SK-N-SH treated with all-trans-retinoic acid at 6 μM for 48 hours (cell line): Measurements from ENCODE around the gene BLVRB.

ENCODE experiments used
- ESRRG ChIP-seq: fragments of 250-450 bp; sonication (Bioruptor Pico); IDR thresholded peaks from 2 replicates; pipeline ENCODE4 v1.6.1; 2021; ENCODE audit warnings: mild to moderate bottlenecking
- OSR1 ChIP-seq: fragments of 250-450 bp; sonication (Bioruptor Pico); IDR thresholded peaks from 2 replicates; pipeline ENCODE4 v1.8.0; 2022; ENCODE audit warnings: moderate library complexity, mild to moderate bottlenecking, inconsistent platforms
- SNAI2 ChIP-seq: fragments of 250-450 bp; sonication (Bioruptor Pico); IDR thresholded peaks from 2 replicates; pipeline ENCODE4 v1.5.0; 2020; ENCODE audit warnings: mild to moderate bottlenecking, moderate library complexity
- TCF4 ChIP-seq: fragments of 250-450 bp; sonication (Bioruptor Pico); IDR thresholded peaks from 2 replicates; pipeline ENCODE4 v1.8.0; 2021; ENCODE audit warnings: mild to moderate bottlenecking, moderate library complexity, borderline replicate concordance
- ZFP30 ChIP-seq: fragments of 450-650 bp; formaldehyde crosslinking; IDR thresholded peaks from 2 replicates; pipeline ENCODE4 v1.5.0; 2022; ENCODE audit warnings: mild to moderate bottlenecking, moderate library complexity
- TF ChIP-seq, protein P1 (sequence below): fragments of 250-450 bp; sonication (Bioruptor Pico); IDR thresholded peaks from 2 replicates; pipeline ENCODE4 v1.5.1; 2020; ENCODE audit warnings: low read depth, mild to moderate bottlenecking, moderate library complexity
- TF ChIP-seq, protein P2 (sequence below): fragments of 250-450 bp; sonication (Bioruptor Pico); IDR thresholded peaks from 2 replicates; pipeline ENCODE4 v1.8.0; 2020; ENCODE audit warnings: mild to moderate bottlenecking, moderate library complexity, borderline replicate concordance
- TF ChIP-seq, protein P3 (sequence below): fragments of 250-450 bp; sonication (Bioruptor Pico); IDR thresholded peaks from 2 replicates; pipeline ENCODE4 v1.8.0; 2021; ENCODE audit warnings: low read depth, mild to moderate bottlenecking, moderate library complexity, borderline replicate concordance
- TF ChIP-seq, protein P4 (sequence below): fragments of 250-450 bp; sonication (Bioruptor Pico); IDR thresholded peaks from 2 replicates; pipeline ENCODE4 v1.5.0; 2020; ENCODE audit warnings: mild to moderate bottlenecking, moderate library complexity

- TF ChIP-seq, protein P1, sequence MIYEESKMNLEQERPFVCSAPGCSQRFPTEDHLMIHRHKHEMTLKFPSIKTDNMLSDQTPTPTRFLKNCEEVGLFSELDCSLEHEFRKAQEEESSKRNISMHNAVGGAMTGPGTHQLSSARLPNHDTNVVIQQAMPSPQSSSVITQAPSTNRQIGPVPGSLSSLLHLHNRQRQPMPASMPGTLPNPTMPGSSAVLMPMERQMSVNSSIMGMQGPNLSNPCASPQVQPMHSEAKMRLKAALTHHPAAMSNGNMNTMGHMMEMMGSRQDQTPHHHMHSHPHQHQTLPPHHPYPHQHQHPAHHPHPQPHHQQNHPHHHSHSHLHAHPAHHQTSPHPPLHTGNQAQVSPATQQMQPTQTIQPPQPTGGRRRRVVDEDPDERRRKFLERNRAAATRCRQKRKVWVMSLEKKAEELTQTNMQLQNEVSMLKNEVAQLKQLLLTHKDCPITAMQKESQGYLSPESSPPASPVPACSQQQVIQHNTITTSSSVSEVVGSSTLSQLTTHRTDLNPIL (CRISPR knock-in tag), result no peak
- TF ChIP-seq ESRRG (no peak), SNAI2 (CRISPR knock-in tag) (no peak), ZFP30 (CRISPR knock-in tag) (no peak), OSR1 (CRISPR knock-in tag) (no peak), TCF4 (CRISPR knock-in tag) (no peak)
- TF ChIP-seq, protein P2, sequence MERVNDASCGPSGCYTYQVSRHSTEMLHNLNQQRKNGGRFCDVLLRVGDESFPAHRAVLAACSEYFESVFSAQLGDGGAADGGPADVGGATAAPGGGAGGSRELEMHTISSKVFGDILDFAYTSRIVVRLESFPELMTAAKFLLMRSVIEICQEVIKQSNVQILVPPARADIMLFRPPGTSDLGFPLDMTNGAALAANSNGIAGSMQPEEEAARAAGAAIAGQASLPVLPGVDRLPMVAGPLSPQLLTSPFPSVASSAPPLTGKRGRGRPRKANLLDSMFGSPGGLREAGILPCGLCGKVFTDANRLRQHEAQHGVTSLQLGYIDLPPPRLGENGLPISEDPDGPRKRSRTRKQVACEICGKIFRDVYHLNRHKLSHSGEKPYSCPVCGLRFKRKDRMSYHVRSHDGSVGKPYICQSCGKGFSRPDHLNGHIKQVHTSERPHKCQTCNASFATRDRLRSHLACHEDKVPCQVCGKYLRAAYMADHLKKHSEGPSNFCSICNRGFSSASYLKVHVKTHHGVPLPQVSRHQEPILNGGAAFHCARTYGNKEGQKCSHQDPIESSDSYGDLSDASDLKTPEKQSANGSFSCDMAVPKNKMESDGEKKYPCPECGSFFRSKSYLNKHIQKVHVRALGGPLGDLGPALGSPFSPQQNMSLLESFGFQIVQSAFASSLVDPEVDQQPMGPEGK (CRISPR knock-in tag), result no peak
- TF ChIP-seq, protein P3, sequence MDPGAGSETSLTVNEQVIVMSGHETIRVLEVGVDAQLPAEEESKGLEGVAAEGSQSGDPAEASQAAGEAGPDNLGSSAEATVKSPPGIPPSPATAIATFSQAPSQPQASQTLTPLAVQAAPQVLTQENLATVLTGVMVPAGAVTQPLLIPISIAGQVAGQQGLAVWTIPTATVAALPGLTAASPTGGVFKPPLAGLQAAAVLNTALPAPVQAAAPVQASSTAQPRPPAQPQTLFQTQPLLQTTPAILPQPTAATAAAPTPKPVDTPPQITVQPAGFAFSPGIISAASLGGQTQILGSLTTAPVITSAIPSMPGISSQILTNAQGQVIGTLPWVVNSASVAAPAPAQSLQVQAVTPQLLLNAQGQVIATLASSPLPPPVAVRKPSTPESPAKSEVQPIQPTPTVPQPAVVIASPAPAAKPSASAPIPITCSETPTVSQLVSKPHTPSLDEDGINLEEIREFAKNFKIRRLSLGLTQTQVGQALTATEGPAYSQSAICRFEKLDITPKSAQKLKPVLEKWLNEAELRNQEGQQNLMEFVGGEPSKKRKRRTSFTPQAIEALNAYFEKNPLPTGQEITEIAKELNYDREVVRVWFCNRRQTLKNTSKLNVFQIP (CRISPR knock-in tag), result no peak
- TF ChIP-seq, protein P4, sequence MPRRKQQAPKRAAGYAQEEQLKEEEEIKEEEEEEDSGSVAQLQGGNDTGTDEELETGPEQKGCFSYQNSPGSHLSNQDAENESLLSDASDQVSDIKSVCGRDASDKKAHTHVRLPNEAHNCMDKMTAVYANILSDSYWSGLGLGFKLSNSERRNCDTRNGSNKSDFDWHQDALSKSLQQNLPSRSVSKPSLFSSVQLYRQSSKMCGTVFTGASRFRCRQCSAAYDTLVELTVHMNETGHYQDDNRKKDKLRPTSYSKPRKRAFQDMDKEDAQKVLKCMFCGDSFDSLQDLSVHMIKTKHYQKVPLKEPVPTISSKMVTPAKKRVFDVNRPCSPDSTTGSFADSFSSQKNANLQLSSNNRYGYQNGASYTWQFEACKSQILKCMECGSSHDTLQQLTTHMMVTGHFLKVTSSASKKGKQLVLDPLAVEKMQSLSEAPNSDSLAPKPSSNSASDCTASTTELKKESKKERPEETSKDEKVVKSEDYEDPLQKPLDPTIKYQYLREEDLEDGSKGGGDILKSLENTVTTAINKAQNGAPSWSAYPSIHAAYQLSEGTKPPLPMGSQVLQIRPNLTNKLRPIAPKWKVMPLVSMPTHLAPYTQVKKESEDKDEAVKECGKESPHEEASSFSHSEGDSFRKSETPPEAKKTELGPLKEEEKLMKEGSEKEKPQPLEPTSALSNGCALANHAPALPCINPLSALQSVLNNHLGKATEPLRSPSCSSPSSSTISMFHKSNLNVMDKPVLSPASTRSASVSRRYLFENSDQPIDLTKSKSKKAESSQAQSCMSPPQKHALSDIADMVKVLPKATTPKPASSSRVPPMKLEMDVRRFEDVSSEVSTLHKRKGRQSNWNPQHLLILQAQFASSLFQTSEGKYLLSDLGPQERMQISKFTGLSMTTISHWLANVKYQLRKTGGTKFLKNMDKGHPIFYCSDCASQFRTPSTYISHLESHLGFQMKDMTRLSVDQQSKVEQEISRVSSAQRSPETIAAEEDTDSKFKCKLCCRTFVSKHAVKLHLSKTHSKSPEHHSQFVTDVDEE, result no peak
Measured at GRCh38 chr19:40412866-40413265, 52.7 kb downstream of the BLVRB start.
